Calu3 (cell line): ENCODE results near the gene PDZD2. TPM values are rescaled to one million over a fixed set of nuclear protein-coding genes. Genes with fewer than 3 reads are reported as not detected.

Experiments used
- BruUV-seq: library from RNA; stranded (reverse); fragments of 400-500 nt; replicated peaks from 2 replicates; lab custom pipeline; 2021; lab: Mats Ljungman, UMichigan
- CTCF ChIA-PET: fragments of 300-600 bp; sonication (Branson Sonifier 250); formaldehyde crosslinking; loops from one replicate; lab custom pipeline; 2022; ENCODE audit warnings: antibody characterized with exemption; lab: Charles Lee
- DNase-seq: peaks from one replicate; pipeline ENCODE4 v3.0.0; 2022
- H3K27ac Mint-ChIP-seq: one replicate; pipeline ENCODE4 v1.8.0; 2022; ENCODE audit warnings: mixed read lengths; ENCODE audit not compliant: unreplicated experiment
- H3K27me3 Mint-ChIP-seq: one replicate; pipeline ENCODE4 v1.8.0; 2022; ENCODE audit warnings: mixed read lengths; ENCODE audit not compliant: unreplicated experiment
- H3K36me3 Mint-ChIP-seq: one replicate; pipeline ENCODE4 v1.8.0; 2022; ENCODE audit warnings: mild to moderate bottlenecking, moderate library complexity, mixed read lengths; ENCODE audit not compliant: insufficient read depth, unreplicated experiment
- H3K4me1 Mint-ChIP-seq: one replicate; pipeline ENCODE4 v1.8.0; 2022; ENCODE audit warnings: mild to moderate bottlenecking, low read depth, mixed read lengths; ENCODE audit not compliant: unreplicated experiment
- H3K4me3 Mint-ChIP-seq: one replicate; pipeline ENCODE4 v1.8.0; 2022; ENCODE audit warnings: mild to moderate bottlenecking, low read depth, moderate library complexity, mixed read lengths; ENCODE audit not compliant: unreplicated experiment
- H3K9me3 Mint-ChIP-seq: one replicate; pipeline ENCODE4 v1.8.0; 2022; ENCODE audit warnings: low read depth, mixed read lengths; ENCODE audit not compliant: unreplicated experiment
- CTCF ChIP-seq: fragments of 200-600 bp; IDR thresholded peaks from one replicate; pipeline ENCODE4 v1.8.0; 2022; ENCODE audit warnings: antibody characterized with exemption; ENCODE audit not compliant: unreplicated experiment
- intact Hi-C: fragments of 100-400 bp; cut with micrococcal nuclease; formaldehyde crosslinking; loops from one replicate; pipeline ENCODE4 v1.10.0; 2022; ENCODE audit not compliant: unreplicated experiment
- total RNA-seq: library from RNA; stranded (reverse); gene quantifications from 2 replicates; pipeline ENCODE4 v1.2.3, GENCODE V29; 2022

Gene PDZD2
- total RNA-seq, 1 experiment from 2014 or later, result 0.97 TPM

- Mint-ChIP-seq H3K4me3 (no peak overlapping the region), H3K36me3 (peaks cover 69% of the 10 kb centered on the region), H3K9me3 (no peaks in the 10 kb centered on the region), H3K4me1 (no peaks in the 10 kb centered on the region), H3K27me3 (no peaks in the 10 kb centered on the region), H3K27ac (no peak overlapping the region)
- intact Hi-C loops, result no loop called here
- TF ChIP-seq CTCF, result no peak
- DNase-seq, result no peak
- no TSS peak for BruUV-seq
- CTCF ChIA-PET, result no interaction called here
These were observed 460.0 kb downstream of the PDZD2 start for GRCh38 chr5:32098890-32099310.

DNA sequence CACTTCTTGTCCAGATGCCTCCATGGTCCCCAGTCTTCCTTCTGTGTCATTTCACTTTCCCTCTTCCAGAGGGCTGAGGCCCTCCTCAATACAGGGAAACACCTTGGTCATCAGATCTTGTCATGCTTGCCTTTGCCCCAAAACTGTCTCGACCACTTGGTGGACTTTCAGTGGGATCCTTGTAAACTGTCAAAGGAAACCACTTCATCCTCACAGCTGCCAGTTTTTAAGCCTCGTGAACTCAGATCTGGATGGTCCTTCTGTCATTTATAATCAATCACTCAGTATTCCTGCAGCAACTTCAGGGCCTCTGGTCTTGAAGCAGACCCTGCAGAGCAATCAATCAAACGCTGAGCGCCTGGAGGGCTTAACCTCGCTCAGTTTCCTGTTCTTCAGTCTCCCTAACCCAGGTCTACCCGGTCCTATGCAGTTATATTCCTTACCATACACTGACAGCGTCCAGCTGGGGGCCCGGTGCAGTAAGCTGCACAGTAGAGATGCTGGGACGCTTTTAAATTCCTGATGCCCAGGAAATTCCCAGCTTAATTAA, 460.6 kb downstream of the PDZD2 start:
- no peaks in the 10 kb centered on the region for H3K4me1 Mint-ChIP-seq
- CTCF ChIA-PET, result no interaction called here
- H3K4me3 Mint-ChIP-seq, result no peak overlapping the region
- no peak for DNase-seq
- no TSS peak for BruUV-seq
- peaks cover 69% of the 10 kb centered on the region for H3K36me3 Mint-ChIP-seq
- no peak overlapping the region for H3K27ac Mint-ChIP-seq
- H3K9me3 Mint-ChIP-seq, result no peaks in the 10 kb centered on the region
- no peaks in the 10 kb centered on the region for H3K27me3 Mint-ChIP-seq
- no peak for TF ChIP-seq CTCF
- intact Hi-C loops, result no loop called here

GRCh38 chr5:32100230-32100629, 461.3 kb downstream of the PDZD2 start:
- Mint-ChIP-seq H3K4me1 (no peaks in the 10 kb centered on the region), H3K27ac (no peak overlapping the region)
- no peak for TF ChIP-seq CTCF

DNA sequence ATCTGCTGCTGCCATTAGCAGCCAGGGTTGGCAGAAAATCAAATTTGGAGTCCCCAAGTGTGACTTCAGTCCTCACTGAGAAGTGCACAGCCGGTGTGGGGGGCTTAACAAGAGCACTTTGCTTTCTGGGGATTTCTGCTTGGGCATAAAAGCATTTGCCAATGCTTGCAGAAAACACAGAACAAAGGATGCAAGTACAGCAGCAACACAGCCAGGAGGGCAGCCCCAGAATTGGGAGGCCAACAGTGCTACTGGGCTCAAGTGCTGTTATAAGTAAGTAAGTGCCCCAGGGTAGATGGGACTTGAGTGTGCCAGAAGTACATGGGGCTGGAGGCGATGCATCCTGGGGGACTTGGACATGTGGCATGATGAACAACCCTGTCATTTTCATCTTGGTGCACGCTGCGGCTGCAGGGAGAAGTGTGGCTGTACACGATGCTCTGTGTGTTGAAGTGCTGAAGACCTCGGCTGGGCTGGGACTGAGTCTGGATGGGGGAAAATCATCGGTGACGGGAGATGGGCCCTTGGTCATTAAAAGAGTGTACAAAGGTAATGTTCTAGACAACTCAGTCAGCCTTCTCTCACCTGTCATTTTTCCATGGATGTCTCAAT, 461.9 kb downstream of the PDZD2 start:
- Mint-ChIP-seq H3K9me3 (no peaks in the 10 kb centered on the region), H3K27ac (no peak overlapping the region), H3K36me3 (peaks cover 64% of the 10 kb centered on the region), H3K4me3 (no peak overlapping the region), H3K27me3 (no peaks in the 10 kb centered on the region), H3K4me1 (no peaks in the 10 kb centered on the region)
- BruUV-seq, result no TSS peak
- TF ChIP-seq CTCF, result no peak
- intact Hi-C loops, result no loop called here
- no peak for DNase-seq
- CTCF ChIA-PET, result no interaction called here

More at GRCh38 chr5:32100230-32100629, 461.3 kb downstream of the PDZD2 start:
- Mint-ChIP-seq H3K36me3 (peaks cover 70% of the 10 kb centered on the region), H3K9me3 (no peaks in the 10 kb centered on the region), H3K4me3 (no peak overlapping the region), H3K27me3 (no peaks in the 10 kb centered on the region)
- DNase-seq, result no peak
- intact Hi-C loops, result no loop called here
- no TSS peak for BruUV-seq
- CTCF ChIA-PET, result no interaction called here
